Activated T-helper 2 cell treated with anti-CD3 and anti-CD28 coated beads, Interferon-gamma antibody, Interleukin-2, Interleukin-4, amounts not matched to agents 10 μg/mL and 5 μg/mL and 100 μg/mL, durations not matched to agents 14 hours and 24 hours and 36 hours (primary cell): ENCODE results near the gene ADAMTSL4. TPM values are rescaled to one million over a fixed set of nuclear protein-coding genes. Genes with fewer than 3 reads are reported as not detected.
A peak's percentile ranks its signal among the peaks of the same experiment; 100 is the strongest.
"Not testable (repeated sequence)": the region's sequence is repeated elsewhere in the genome, so short reads cannot be mapped to it uniquely, and the experiment has no call there.

ENCODE experiments used
- DNase-seq: peaks from one replicate; pipeline ENCODE4 v3.0.0; 2021; ENCODE audit warnings: low spot score
- H3K27ac Mint-ChIP-seq: one replicate; pipeline ENCODE4 v1.8.0; 2021; ENCODE audit warnings: mixed read lengths
- H3K27me3 Mint-ChIP-seq: one replicate; pipeline ENCODE4 v1.8.0; 2021; ENCODE audit warnings: low read depth, mixed read lengths
- H3K36me3 Mint-ChIP-seq: one replicate; pipeline ENCODE4 v1.8.0; 2021; ENCODE audit warnings: low read depth, mixed read lengths
- H3K4me1 Mint-ChIP-seq: one replicate; pipeline ENCODE4 v1.8.0; 2021; ENCODE audit warnings: low read depth, mixed read lengths
- H3K4me3 Mint-ChIP-seq: one replicate; pipeline ENCODE4 v1.8.0; 2021; ENCODE audit warnings: low read depth, mild to moderate bottlenecking, moderate library complexity, mixed read lengths
- H3K9me3 Mint-ChIP-seq: one replicate; pipeline ENCODE4 v1.8.0; 2021; ENCODE audit warnings: mixed read lengths
- intact Hi-C: fragments of 100-400 bp; cut with micrococcal nuclease; formaldehyde crosslinking; loops from one replicate; pipeline ENCODE4 v1.15.1; 2023
- total RNA-seq: library from RNA; stranded (reverse); gene quantifications from 2 replicates; pipeline ENCODE4 v1.2.3, GENCODE V29; 2022

Gene ADAMTSL4
- total RNA-seq, 1 donor from 2014 or later: 2.7 TPM

GRCh38 chr1:150560576-150561253 lies 11.5 kb downstream of the ADAMTSL4 start:
- peaks cover 41% of the 10 kb centered on the region for H3K4me1 Mint-ChIP-seq
- intact Hi-C loops: loop anchor here (1.0 to 10.0 kb wide), 10 partner anchors 51 to 676 kb away; partner anchors contain the start of genes CTSS, ENSA, GOLPH3L and MINDY1
- no peaks in the 10 kb centered on the region for H3K27me3 Mint-ChIP-seq
- peak overlapping the region; percentile 100 for H3K27ac Mint-ChIP-seq
- peak; percentile 78 for DNase-seq
- H3K4me3 Mint-ChIP-seq: peak overlapping the region; percentile 97
- H3K9me3 Mint-ChIP-seq: no peaks in the 10 kb centered on the region
- H3K36me3 Mint-ChIP-seq: peaks cover 3% of the 10 kb centered on the region

GRCh38 chr1:150561254-150561973 lies 12.2 kb downstream of the ADAMTSL4 start:
- Mint-ChIP-seq H3K9me3 (no peaks in the 10 kb centered on the region), H3K4me1 (peaks cover 43% of the 10 kb centered on the region), H3K36me3 (peaks cover 3% of the 10 kb centered on the region), H3K27me3 (no peaks in the 10 kb centered on the region), H3K4me3 (peak overlapping the region; percentile 97), H3K27ac (peak overlapping the region; percentile 100)
- intact Hi-C loops: loop anchor here (1.0 to 10.0 kb wide), 8 partner anchors 50 to 677 kb away; partner anchors contain the start of genes CTSS, ENSA, GOLPH3L and MINDY1
- DNase-seq: peak; percentile 64

- no peaks in the 10 kb centered on the region for H3K9me3 Mint-ChIP-seq
- H3K4me3 Mint-ChIP-seq: peak overlapping the region; percentile 97
- intact Hi-C loops: loop anchor here (1.0 to 10.0 kb wide), 9 partner anchors 17 to 677 kb away; partner anchors contain the start of genes CTSS, ENSA, GOLPH3L and MCL1
- H3K27ac Mint-ChIP-seq: peak overlapping the region; percentile 100
- H3K27me3 Mint-ChIP-seq: no peaks in the 10 kb centered on the region
- peaks cover 3% of the 10 kb centered on the region for H3K36me3 Mint-ChIP-seq
- DNase-seq: peak; percentile 86
- H3K4me1 Mint-ChIP-seq: peaks cover 44% of the 10 kb centered on the region
These were observed 12.8 kb downstream of the ADAMTSL4 start for GRCh38 chr1:150561974-150562445.

GRCh38 chr1:150562446-150563339 lies 13.5 kb downstream of the ADAMTSL4 start:
- peak; percentile 67 for DNase-seq
- intact Hi-C loops: loop anchor here (1.0 to 10.0 kb wide), 6 partner anchors 17 to 678 kb away; partner anchors contain the start of genes CTSS, MCL1, MINDY1 and PRUNE1
- Mint-ChIP-seq H3K27ac (peak overlapping the region; percentile 100), H3K36me3 (peaks cover 6% of the 10 kb centered on the region), H3K4me3 (peak overlapping the region; percentile 97), H3K4me1 (peaks cover 51% of the 10 kb centered on the region), H3K27me3 (no peaks in the 10 kb centered on the region), H3K9me3 (no peaks in the 10 kb centered on the region)

GRCh38 chr1:150563340-150564038 lies 14.3 kb downstream of the ADAMTSL4 start:
- Mint-ChIP-seq H3K36me3 (peaks cover 7% of the 10 kb centered on the region), H3K9me3 (no peaks in the 10 kb centered on the region), H3K27me3 (no peaks in the 10 kb centered on the region), H3K27ac (peak overlapping the region; percentile 100), H3K4me1 (peaks cover 59% of the 10 kb centered on the region), H3K4me3 (peak overlapping the region; percentile 97)
- intact Hi-C loops: loop anchor here (1.0 to 10.0 kb wide), 5 partner anchors 201 to 679 kb away; partner anchors contain the start of genes CTSS, MINDY1, PRUNE1 and SETDB1
- DNase-seq: peak; percentile 38

GRCh38 chr1:150564051-150564991 lies 15.1 kb downstream of the ADAMTSL4 start:
- no peak for DNase-seq
- H3K27ac Mint-ChIP-seq: peak overlapping the region; percentile 100
- peaks cover 12% of the 10 kb centered on the region for H3K36me3 Mint-ChIP-seq
- H3K4me1 Mint-ChIP-seq: peaks cover 67% of the 10 kb centered on the region
- H3K9me3 Mint-ChIP-seq: no peaks in the 10 kb centered on the region
- no peaks in the 10 kb centered on the region for H3K27me3 Mint-ChIP-seq
- intact Hi-C loops: loop anchor here (5.0 to 10.0 kb wide), 4 partner anchors 200 to 680 kb away; partner anchors contain the start of genes CTSS, MINDY1, PRUNE1 and TNFAIP8L2
- H3K4me3 Mint-ChIP-seq: peak overlapping the region; percentile 97

GRCh38 chr1:150565240-150565991 lies 16.2 kb downstream of the ADAMTSL4 start:
- H3K9me3 Mint-ChIP-seq, H3K27me3 Mint-ChIP-seq, DNase-seq: not testable (repeated sequence)
- peak overlapping the region; percentile 100 for H3K27ac Mint-ChIP-seq
- peak overlapping the region; percentile 34 for H3K4me3 Mint-ChIP-seq
- peaks cover 73% of the 10 kb centered on the region for H3K4me1 Mint-ChIP-seq
- intact Hi-C loops: loop anchor here (10.0 kb wide), 2 partner anchors 199 to 681 kb away; partner anchors contain the start of gene CTSS
- H3K36me3 Mint-ChIP-seq: peaks cover 23% of the 10 kb centered on the region

- peaks cover 35% of the 10 kb centered on the region for H3K36me3 Mint-ChIP-seq
- no peak for DNase-seq
- H3K4me3 Mint-ChIP-seq: peak overlapping the region; percentile 74
- H3K27me3 Mint-ChIP-seq: no peaks in the 10 kb centered on the region
- H3K4me1 Mint-ChIP-seq: peaks cover 77% of the 10 kb centered on the region
- peak overlapping the region; percentile 95 for H3K27ac Mint-ChIP-seq
- intact Hi-C loops: loop anchor here (1.0 to 10.0 kb wide), 5 partner anchors 12 to 682 kb away; partner anchors contain the start of genes CTSS and ENSA
- H3K9me3 Mint-ChIP-seq: no peaks in the 10 kb centered on the region
These were observed 17.6 kb downstream of the ADAMTSL4 start for GRCh38 chr1:150566589-150567340.

- Mint-ChIP-seq H3K4me3 (peak overlapping the region; percentile 74), H3K36me3 (peaks cover 41% of the 10 kb centered on the region), H3K27ac (peak overlapping the region; percentile 95), H3K27me3 (no peaks in the 10 kb centered on the region), H3K4me1 (peaks cover 77% of the 10 kb centered on the region), H3K9me3 (no peaks in the 10 kb centered on the region)
- DNase-seq: peak; percentile 75
- intact Hi-C loops: loop anchor here (1.0 to 10.0 kb wide), 5 partner anchors 11 to 683 kb away; partner anchors contain the start of genes CTSS and ENSA
These were observed 18.1 kb downstream of the ADAMTSL4 start for GRCh38 chr1:150567341-150567716.
